Measurements from ENCODE around the gene NF1. TPM values are rescaled to one million over a fixed set of nuclear protein-coding genes. Genes with fewer than 3 reads are reported as not detected.

Gene NF1
- total RNA-seq, 1 experiment from 2014 or later = 35.4 TPM

DNA sequence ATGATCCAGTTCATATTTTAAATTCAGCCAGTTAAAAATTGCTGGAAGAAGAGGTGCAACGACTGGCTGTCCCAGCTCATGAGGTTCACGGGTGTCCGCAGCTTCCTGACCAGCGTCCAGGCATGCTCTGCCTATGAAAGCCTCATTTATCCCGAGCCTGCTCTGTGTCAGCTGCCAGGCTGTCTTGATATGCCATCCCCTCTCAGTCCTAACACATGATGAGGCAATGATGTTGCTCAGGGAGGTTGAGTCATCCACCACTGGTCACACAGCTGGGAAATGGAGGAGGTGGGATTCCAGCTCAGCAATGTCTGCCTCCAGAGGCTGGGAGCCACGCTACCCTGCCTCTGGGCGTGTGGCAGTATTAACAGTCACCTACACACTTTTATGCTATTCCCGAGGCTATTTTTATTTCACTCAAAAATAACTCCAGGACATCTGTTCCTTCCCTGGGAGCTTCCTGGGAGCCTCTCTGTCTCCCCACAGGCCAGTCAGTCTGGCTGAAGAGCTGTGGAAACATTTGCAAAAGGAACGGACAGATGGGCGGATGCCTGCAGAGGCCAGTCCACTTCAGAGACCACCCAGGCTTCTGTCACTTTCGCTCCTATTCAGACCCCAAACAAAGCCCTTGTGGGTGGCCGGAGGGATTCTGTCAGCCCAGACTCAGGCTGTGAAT, 319.2 kb downstream of the NF1 start:
- Mint-ChIP-seq H3K9me3 (no peaks in the 10 kb centered on the region), H3K4me1 (peaks cover 21% of the 10 kb centered on the region), H3K4me3 (no peak overlapping the region), H3K27ac (no peak overlapping the region), H3K36me3 (no peaks in the 10 kb centered on the region), H3K27me3 (ENCODE audit: low read depth) (no peaks in the 10 kb centered on the region; the same call in 1 of the 2 replicates)
- ATAC-seq (no peak), DNase-seq (ENCODE audit: low spot score) (no peak)
- TF ChIP-seq AFF4 (CRISPR knock-in tag; IDR thresholded peaks at IDR 0.05; ENCODE audit: borderline replicate concordance) (no peak), E2F5 (CRISPR knock-in tag; IDR thresholded peaks at IDR 0.05) (no peak), E2F4 (CRISPR knock-in tag; IDR thresholded peaks at IDR 0.05; ENCODE audit: borderline replicate concordance, low read depth) (no peak), JAZF1 (CRISPR knock-in tag; IDR thresholded peaks at IDR 0.05) (no peak), ZNF232 (CRISPR knock-in tag; IDR thresholded peaks at IDR 0.05) (no peak), NR3C1 (CRISPR knock-in tag; conservative IDR thresholded peaks at IDR 0.05; ENCODE audit: low read depth) (no peak), CTCF (IDR thresholded peaks at IDR 0.05) (no peak), SOX15 (CRISPR knock-in tag; IDR thresholded peaks at IDR 0.05) (no peak), TCF7 (CRISPR knock-in tag; IDR thresholded peaks at IDR 0.05; ENCODE audit: low read depth) (no peak), PRDM15 (CRISPR knock-in tag; IDR thresholded peaks at IDR 0.05) (no peak), MLX (CRISPR knock-in tag; IDR thresholded peaks at IDR 0.05) (no peak), ZNF263 (CRISPR knock-in tag; IDR thresholded peaks at IDR 0.05; ENCODE audit: low read depth) (no peak), PRRX2 (CRISPR knock-in tag; IDR thresholded peaks at IDR 0.05) (no peak), NFE2L1 (CRISPR knock-in tag; IDR thresholded peaks at IDR 0.05) (no peak)
- TF ChIP-seq, protein P1, sequence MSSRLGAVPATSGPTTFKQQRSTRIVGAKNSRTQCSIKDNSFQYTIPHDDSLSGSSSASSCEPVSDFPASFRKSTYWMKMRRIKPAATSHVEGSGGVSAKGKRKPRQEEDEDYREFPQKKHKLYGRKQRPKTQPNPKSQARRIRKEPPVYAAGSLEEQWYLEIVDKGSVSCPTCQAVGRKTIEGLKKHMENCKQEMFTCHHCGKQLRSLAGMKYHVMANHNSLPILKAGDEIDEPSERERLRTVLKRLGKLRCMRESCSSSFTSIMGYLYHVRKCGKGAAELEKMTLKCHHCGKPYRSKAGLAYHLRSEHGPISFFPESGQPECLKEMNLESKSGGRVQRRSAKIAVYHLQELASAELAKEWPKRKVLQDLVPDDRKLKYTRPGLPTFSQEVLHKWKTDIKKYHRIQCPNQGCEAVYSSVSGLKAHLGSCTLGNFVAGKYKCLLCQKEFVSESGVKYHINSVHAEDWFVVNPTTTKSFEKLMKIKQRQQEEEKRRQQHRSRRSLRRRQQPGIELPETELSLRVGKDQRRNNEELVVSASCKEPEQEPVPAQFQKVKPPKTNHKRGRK (CRISPR knock-in tag; IDR thresholded peaks at IDR 0.05; ENCODE audit: borderline replicate concordance) = no peak
- TF ChIP-seq, protein P2, sequence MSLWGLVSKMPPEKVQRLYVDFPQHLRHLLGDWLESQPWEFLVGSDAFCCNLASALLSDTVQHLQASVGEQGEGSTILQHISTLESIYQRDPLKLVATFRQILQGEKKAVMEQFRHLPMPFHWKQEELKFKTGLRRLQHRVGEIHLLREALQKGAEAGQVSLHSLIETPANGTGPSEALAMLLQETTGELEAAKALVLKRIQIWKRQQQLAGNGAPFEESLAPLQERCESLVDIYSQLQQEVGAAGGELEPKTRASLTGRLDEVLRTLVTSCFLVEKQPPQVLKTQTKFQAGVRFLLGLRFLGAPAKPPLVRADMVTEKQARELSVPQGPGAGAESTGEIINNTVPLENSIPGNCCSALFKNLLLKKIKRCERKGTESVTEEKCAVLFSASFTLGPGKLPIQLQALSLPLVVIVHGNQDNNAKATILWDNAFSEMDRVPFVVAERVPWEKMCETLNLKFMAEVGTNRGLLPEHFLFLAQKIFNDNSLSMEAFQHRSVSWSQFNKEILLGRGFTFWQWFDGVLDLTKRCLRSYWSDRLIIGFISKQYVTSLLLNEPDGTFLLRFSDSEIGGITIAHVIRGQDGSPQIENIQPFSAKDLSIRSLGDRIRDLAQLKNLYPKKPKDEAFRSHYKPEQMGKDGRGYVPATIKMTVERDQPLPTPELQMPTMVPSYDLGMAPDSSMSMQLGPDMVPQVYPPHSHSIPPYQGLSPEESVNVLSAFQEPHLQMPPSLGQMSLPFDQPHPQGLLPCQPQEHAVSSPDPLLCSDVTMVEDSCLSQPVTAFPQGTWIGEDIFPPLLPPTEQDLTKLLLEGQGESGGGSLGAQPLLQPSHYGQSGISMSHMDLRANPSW (CRISPR knock-in tag; conservative IDR thresholded peaks at IDR 0.05; ENCODE audit: low read depth) = no peak
- TF ChIP-seq, protein P3, sequence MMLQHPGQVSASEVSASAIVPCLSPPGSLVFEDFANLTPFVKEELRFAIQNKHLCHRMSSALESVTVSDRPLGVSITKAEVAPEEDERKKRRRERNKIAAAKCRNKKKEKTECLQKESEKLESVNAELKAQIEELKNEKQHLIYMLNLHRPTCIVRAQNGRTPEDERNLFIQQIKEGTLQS (CRISPR knock-in tag; conservative IDR thresholded peaks at IDR 0.05) = no peak
- ChIA-PET CTCF (interaction anchor here (0.6 to 6.5 kb wide), 9 partner anchors 8 to 103 kb away, joined by 3 to 34 read pairs (median 4); partner anchors contain the start of gene RAB11FIP4), POLR2A (no interaction called here)
